ENCODE measurements around the gene ADCY4. TPM values are rescaled to one million over a fixed set of nuclear protein-coding genes. Genes with fewer than 3 reads are reported as not detected.

Gene ADCY4
- total RNA-seq, 1 experiment from 2014 or later, result 1.1 TPM

- Mint-ChIP-seq H3K36me3 (no peaks in the 10 kb centered on the region), H3K27ac (no peak overlapping the region)
- ATAC-seq, result no peak
These were observed 20.3 kb downstream of the ADCY4 start for GRCh38 chr14:24314377-24315193.

More at GRCh38 chr14:24314377-24315193, 20.3 kb downstream of the ADCY4 start:
- H3K9me3 Mint-ChIP-seq, result no peaks in the 10 kb centered on the region
- H3K4me1 Mint-ChIP-seq, result peaks cover 7% of the 10 kb centered on the region
- CTCF ChIA-PET, result interaction anchor here (3.2 kb wide), 1 partner anchor 18 kb away, joined by 19 read pairs; no protein-coding TSS in a partner anchor
- H3K4me3 Mint-ChIP-seq, result no peak overlapping the region
- peaks cover 77% of the 10 kb centered on the region for H3K27me3 Mint-ChIP-seq (ENCODE audit: low read depth)
- no peak for DNase-seq (ENCODE audit: low spot score)
- POLR2A ChIA-PET, result no interaction called here
- TF ChIP-seq ZNF121 (CRISPR knock-in tag; IDR thresholded peaks at IDR 0.05) (no peak), RORB (CRISPR knock-in tag; IDR thresholded peaks at IDR 0.05) (no peak), STAT6 (CRISPR knock-in tag; conservative IDR thresholded peaks at IDR 0.05; ENCODE audit: low read depth) (no peak), RELA (CRISPR knock-in tag; IDR thresholded peaks at IDR 0.05; ENCODE audit: borderline replicate concordance) (no peak), OVOL2 (CRISPR knock-in tag; IDR thresholded peaks at IDR 0.05; ENCODE audit: borderline replicate concordance) (no peak), NFATC4 (CRISPR knock-in tag; IDR thresholded peaks at IDR 0.05) (no peak), AFF4 (CRISPR knock-in tag; IDR thresholded peaks at IDR 0.05; ENCODE audit: borderline replicate concordance) (no peak), FOXJ3 (CRISPR knock-in tag; IDR thresholded peaks at IDR 0.05; ENCODE audit: borderline replicate concordance) (no peak), ZNF396 (CRISPR knock-in tag; IDR thresholded peaks at IDR 0.05; ENCODE audit: borderline replicate concordance) (no peak), IRF2 (CRISPR knock-in tag; IDR thresholded peaks at IDR 0.05; ENCODE audit: borderline replicate concordance, low read depth) (no peak), ZNF263 (CRISPR knock-in tag; IDR thresholded peaks at IDR 0.05; ENCODE audit: low read depth) (no peak), IRF1 (CRISPR knock-in tag; IDR thresholded peaks at IDR 0.05) (no peak), ZNF425 (CRISPR knock-in tag; conservative IDR thresholded peaks at IDR 0.05) (no peak), NR2C2 (CRISPR knock-in tag; IDR thresholded peaks at IDR 0.05) (no peak), NR1H2 (CRISPR knock-in tag; IDR thresholded peaks at IDR 0.05) (no peak), MYBL2 (CRISPR knock-in tag; IDR thresholded peaks at IDR 0.05) (no peak)
- TF ChIP-seq, protein P1, sequence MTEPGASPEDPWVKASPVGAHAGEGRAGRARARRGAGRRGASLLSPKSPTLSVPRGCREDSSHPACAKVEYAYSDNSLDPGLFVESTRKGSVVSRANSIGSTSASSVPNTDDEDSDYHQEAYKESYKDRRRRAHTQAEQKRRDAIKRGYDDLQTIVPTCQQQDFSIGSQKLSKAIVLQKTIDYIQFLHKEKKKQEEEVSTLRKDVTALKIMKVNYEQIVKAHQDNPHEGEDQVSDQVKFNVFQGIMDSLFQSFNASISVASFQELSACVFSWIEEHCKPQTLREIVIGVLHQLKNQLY (CRISPR knock-in tag; IDR thresholded peaks at IDR 0.05), result no peak
- TF ChIP-seq, protein P2, sequence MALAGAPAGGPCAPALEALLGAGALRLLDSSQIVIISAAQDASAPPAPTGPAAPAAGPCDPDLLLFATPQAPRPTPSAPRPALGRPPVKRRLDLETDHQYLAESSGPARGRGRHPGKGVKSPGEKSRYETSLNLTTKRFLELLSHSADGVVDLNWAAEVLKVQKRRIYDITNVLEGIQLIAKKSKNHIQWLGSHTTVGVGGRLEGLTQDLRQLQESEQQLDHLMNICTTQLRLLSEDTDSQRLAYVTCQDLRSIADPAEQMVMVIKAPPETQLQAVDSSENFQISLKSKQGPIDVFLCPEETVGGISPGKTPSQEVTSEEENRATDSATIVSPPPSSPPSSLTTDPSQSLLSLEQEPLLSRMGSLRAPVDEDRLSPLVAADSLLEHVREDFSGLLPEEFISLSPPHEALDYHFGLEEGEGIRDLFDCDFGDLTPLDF (CRISPR knock-in tag; IDR thresholded peaks at IDR 0.05), result no peak
- TF ChIP-seq, protein P3, sequence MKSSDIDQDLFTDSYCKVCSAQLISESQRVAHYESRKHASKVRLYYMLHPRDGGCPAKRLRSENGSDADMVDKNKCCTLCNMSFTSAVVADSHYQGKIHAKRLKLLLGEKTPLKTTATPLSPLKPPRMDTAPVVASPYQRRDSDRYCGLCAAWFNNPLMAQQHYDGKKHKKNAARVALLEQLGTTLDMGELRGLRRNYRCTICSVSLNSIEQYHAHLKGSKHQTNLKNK (CRISPR knock-in tag; IDR thresholded peaks at IDR 0.05), result no peak

All from WTC11 (cell line).